ENCODE results near the gene MEN1. TPM values are rescaled to one million over a fixed set of nuclear protein-coding genes. Genes with fewer than 3 reads are reported as not detected.

The MEN1 gene
- total RNA-seq, 1 donor from 2014 or later = 16.1 TPM

DNA sequence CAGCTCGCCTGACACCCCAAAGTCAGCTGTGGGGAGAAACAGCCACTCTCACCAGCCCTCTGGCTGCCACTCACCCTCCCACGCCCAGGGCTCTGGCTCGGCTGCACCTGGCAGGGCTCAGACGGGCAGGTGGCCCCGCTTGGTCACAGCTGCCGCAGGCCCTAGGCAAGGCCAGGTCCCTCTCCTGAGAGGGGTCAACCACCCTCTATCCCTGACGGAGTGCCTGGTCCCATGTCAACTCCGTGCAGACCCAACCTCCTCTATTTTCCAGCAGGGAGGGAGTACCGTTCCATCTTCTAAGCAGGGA is 9.2 kb downstream of the MEN1 start:
- DNase-seq = no peak

DNA sequence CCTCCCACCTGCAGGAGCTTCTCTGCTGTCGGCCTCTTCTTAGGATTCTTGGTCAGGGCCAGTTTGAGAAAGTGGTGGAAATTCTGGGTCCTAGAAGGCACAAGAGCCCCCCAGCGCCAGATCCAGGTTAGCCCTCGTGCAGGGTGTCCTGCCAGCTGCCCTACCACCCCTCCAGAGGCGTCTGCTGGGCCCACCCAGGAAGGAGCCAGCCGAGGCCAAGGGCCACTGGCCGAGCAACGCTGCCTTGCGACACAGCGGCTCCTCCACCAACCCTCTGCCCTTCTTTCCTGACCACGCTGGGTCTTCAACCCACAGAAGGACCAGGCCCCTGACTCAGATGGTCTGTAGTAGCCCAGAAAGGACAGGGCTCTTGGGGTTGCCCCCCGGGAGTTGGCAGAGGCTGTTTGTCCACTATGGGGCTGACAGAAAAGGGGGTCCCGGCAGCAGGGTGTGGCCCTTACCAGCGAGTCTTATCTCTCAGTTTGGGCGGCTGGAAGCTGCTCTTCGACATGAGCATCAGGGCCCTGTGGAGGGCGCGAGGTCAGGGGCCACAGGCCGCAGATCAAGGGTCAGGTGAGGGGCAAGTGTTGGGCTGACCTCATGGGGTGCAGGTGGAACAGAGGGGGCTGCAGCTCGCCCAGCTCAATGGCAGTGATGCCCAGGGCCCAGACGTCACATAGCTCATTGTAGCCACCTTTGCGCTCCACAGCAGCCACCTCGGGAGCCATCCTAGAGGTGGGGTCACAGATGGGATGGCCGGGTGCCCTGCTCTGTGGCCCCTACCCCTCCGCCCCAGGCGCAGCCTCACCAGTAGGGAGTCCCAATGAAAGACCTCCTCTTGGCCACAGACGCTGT is 9.8 kb downstream of the MEN1 start:
- DNase-seq = no peak

DNA sequence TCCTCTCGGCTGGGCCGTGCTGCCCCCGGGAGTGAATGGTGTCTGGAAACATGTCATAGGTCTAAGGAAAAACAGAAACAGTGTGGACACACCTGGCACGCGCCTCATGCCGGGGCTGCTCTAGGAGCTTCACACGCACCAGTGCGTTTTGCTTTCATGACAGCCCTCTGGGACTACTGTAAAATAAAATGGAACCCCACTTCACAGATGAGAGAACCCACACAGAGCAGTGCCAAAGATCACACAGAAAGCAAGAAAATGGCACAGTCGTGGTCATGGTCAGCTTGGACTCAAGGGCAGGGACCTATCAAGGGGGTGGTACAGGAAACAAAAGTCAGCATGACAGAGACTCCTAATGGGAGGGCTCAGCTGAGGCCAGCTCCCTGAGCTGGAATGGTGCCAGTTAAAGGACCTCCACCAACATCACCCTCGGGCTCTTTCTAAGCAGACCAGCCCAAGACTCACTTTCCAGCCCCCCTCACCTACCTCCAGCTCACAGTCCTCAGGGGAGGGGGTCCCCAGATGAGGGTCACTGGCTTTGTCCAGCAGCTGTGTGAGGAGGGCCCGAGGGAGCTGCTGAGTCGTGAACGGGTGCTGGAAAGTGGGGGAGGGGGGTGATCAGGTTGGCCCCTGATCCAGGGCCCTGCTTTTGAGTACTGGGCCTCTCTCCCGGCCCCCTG is 10.6 kb downstream of the MEN1 start:
- DNase-seq = no peak

DNA sequence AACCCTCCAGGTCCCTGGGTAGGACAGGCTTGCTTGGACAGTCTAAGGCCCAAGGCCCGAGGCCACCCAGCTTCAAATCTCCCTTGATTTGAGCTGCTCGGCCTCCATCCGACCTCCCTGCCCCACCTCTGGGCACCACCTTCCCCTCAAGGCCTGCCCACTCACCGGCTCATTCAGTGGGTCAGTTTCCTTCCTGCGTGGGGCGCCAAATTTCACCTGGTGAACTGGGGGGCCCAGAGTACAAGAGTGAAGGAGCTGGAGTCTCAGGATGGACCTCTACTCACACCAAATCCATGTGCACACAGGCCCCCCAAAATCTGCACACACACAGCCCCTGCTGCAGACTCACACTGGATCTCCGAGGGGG is 11.1 kb downstream of the MEN1 start:
- DNase-seq = no peak

DNA sequence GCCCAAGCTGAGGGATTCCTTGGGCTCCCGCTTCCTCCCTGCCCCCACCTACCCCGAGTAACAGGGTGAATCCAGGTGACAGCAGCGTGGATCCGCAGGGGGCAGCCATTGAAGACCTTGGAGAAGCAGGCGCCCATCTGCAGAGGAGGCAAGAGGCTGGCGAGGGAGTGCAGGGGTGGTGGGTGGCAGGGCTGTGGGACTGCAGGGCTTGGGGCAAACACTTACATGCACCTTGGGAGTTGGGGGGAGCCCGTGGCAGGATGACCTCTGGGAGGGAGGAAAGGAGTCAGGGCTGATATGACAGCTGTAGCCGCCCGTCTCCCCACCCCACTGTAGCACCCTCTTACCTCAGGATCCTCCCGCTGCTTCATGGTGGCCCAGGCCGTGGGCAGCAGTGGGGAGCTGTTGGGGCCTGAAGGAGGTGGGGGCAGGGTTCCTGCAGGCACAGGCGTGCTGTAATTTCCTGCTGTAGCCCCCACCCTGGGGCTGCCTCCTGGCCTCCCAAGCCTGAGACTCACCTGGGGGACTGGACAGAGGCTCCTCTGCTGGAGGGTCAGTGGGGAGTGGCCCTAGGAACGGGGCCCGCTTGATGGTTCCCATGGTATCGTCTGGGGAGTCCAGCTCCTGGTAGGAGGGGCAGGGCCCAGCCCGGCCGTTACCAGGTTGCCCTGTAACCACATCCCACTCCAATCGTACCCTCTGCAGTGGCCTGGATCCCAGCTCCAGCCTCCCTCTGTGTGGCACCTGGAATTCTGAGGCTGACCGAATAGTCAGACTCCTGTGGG is 13.4 kb downstream of the MEN1 start:
- DNase-seq = no peak

DNA sequence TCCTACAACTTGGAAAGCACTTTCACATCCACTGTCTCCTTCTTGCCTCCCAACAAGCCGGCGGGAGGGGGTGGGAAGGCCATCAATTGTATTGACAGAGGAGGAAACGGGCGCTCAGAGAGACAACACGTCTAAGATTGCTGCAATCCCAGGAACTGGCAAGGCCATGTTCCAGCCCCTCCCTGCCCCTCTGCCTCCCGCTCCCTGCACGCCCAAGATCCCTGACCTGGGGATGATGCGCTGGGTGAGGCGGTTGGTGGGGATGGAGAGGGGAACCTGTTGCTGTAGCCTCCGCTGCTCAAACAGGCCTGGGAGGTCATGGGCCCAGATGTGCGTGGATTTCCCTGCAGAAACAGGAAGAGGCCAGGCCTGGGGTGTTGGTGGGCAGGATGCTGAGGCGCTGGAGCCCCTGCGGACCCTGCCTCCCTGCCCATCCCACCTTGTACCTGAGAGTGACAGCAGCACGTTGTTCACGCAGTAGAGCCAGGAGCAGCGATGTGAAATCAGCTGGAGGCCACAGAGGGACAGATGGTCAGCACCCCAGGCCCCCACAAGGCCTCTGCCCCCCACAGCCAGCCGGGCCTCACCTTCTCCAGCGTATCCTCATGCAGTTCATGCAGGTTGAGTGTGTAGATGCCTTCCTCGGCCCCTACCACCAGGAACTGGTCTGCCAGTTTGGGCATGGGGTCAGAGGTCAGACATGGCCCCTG is 14.1 kb downstream of the MEN1 start:
- DNase-seq = no peak

DNA sequence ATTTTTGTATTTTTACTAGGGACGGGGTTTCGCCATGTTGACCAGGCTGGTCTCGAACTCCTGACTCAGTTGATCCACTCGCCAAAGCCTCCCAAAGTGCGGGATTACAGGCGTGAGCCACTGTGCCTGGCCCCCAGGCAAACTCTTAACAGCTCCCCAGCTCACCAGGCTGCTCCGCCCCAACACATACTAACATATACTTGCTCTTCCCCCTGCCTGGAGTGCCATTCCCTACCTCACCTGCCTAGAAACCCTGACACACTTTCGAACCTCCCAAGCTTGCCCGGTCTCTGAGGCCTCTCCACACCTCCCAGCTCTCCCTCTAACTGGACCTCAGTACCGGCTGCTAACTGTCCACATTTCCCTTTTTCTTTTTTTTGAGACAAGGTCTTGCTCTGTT is 15.8 kb downstream of the MEN1 start:
- no peak for DNase-seq

DNA sequence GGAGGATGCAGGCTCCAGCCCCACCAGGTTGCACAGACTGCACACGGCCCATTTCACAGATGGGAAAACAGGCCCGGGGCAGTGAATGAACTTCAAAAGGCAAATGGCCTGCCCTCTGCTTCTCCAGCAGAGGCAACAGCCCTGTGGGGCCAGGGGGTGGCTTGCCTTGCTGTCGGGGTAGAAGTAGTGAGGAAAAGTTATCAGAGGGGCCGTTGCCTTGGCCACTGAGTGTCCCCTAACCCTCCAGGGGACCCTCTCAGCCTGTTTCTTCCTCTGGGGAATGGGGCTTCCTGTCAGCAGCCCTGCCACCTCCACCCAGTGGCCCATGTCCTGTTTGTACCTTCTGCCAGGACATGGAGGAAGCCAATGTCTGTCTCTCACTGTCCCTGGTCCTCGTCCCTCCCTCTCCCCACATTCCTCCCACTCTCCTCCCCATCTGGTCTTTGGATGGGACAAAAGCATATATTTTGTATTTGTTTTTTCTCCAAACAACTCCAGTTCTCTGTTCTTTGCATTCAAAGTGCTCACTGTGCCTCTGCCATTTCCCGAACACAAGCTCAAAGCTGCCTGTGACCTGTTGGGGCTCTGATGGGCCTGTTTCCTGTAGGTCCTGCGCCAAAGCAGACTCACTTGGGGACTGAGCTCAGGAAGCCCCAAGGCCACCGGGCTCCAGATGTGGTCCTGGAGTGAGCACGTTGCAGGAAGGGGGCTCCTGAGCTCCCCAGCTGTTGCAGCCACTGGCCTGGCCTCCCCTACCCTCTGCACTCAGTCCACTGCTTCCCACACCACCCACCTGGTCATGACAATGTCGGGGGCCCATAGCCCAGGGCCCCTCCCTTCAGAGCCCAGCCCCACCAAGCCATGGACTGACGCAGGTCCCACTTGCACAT is 16.8 kb downstream of the MEN1 start:
- peak; percentile 55 for DNase-seq

DNA sequence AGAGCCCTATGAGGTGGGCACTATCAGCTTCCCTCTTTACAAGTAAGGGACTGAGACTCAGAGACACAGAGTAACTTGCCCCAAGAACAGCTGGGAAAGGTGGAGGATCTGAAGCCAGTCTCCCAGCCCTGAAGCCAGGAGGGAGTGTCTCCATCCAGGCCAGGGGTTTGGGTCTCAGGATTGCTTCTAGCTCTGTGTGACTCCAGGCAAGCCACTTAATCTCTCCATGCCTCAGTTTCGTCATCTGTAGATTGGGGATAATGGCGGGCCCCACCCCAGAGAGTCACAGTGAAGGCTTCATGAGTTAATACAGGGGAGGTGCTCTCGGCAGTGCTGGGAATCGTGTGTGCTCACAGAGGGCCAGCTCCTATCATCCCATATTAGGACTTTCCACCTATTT is 17.9 kb downstream of the MEN1 start:
- DNase-seq = no peak

DNA sequence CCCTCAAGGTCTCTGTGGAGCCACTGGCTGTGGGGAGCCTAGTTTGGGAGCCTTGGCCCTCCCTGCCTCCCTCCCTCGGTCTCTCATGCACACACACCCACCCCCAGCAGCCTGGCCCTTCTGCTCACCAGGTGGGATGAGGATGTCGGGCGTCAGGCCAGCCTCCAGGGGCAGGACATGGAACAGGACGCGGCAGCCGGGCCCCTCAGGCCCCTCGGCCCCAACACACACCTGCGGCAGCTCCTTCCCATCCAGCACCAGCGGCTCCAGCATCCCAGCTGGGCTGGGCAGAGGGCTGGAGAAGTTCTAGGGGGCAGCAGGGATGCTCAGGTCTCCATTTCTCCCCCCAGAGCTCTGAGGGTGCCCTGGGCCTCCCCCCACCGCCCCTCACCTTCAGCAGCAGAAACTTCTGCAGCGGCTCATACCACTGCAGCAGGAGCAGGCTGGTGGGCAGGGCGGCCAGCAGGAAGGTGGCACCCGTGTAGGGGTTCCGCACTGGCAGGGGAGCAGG is 18.5 kb downstream of the MEN1 start:
- no peak for DNase-seq

DNA sequence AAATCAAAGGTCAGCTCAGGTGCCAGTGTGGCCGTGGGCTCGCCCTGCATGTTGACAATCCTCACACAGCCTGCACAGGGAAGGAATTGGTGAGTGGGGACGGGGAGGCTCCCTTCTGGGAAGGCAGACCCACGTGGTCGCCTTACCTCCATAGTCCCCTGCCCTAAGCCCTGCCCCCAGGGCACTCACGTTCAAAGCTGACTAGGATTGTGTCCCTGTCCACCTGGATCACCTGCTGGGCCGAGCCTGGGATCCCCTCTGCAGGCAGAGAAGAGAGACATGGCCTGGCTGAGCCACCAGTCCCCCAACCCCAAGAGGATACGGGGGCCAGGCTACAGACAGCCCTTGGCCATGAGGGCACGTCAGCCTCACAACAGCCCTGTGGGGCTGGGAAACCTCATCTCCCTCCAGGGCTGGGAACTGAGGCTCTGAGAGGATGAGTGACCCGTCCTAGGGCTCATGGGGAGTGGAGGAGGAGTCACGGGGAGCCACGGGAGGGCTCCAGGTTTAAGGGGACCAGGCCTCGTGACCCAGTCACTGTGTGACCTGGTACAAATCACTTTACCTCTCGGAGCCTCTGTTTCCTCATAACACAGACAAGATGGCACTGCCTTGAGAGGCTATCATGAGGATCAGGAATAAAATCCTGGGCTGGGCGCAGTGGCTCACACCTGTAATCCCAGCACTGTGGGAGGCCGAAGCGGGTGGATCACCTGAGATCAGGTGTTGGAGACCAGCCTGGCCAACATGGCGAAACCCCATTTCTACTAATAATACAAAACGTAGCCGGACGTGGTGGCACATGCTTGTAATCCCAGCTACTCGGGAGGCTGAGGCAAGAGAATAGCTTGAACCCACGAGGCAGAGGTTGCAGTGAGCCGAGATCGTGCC is 19.9 kb downstream of the MEN1 start:
- no peak for DNase-seq

DNA sequence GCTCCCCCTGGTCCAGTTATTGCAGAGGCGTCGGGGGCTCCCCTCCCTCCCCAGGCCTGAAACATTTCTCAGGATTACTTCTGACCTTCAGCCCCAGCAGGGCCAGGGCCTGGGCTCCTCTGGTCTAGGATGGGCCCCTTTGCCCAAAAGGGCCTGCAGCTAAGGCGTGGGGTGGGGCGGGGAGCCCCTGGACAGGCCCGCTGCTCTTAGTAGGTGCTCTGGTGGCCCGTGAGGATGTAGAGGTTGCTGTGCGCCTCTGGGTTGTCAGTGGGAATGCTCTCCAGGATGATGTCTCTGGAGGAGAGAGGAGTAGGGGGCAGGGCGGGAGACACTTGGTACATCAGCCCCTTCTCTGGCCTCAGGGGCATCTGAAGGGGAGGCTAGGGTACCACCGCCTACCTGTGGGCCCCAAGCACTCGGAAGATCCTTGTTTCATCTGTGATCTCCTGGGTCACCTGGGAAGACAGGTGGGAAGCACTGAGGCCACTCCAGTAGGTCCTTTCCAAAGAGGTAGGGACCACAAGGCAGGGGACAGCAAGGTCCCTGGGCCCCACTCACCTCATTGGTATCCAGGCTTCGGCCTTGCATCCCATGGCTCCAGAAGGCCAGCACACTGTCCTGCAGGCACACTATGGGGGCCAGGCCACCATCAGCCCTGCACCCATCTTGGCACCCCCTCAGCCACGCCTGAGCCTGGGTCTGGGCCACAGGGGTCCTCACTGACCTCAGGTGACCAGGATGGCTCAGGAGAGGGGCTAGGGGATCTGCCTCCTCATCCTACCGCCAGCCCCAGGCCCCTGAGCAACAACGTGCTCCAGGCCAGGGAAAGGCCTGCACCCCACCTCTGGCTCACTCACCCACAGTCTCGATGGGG is 20.8 kb downstream of the MEN1 start:
- no peak for DNase-seq

DNA sequence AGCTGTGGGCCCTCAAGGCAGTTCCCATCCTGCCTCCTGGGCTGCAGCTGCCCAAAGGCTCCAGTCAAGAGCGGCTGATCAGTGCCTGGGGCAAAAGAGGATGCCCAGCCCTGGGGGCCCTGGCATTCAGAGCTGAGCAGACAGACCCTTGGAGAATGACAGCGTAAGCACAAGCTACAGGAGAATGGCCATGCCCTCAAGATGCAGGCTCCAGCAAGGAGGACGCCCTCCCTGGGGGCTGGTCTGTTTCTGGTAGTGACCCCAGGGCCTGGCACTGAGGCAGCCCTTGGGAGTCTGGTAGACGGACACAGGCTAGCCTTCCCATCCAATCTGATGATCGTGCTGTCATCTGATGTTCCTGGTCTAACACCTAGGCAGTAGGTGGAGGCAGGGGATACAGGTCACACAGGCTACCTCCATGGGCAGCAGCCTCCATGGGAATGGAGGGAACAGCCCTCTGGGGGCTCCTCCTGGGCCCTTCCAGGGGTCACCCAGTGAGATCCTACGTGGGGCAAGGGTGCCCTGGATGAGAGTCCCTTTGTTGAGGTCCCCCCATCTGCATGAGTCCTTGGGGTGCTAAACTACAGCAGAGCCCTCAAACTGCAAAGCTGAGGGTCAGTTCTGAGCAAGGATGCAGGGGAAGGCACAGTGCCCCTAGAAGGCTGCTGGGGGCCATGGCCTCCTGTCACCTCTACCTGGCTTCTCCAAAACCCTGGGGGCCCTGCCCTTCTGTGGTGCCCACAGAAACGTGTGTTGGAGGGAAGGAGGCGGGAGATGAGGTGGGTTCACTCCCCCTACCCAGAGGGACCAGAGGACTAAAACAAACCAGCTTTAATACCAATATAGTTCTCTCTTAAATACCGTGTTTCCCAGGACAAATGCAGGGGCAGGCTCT is 21.8 kb downstream of the MEN1 start:
- no peak for DNase-seq

DNA sequence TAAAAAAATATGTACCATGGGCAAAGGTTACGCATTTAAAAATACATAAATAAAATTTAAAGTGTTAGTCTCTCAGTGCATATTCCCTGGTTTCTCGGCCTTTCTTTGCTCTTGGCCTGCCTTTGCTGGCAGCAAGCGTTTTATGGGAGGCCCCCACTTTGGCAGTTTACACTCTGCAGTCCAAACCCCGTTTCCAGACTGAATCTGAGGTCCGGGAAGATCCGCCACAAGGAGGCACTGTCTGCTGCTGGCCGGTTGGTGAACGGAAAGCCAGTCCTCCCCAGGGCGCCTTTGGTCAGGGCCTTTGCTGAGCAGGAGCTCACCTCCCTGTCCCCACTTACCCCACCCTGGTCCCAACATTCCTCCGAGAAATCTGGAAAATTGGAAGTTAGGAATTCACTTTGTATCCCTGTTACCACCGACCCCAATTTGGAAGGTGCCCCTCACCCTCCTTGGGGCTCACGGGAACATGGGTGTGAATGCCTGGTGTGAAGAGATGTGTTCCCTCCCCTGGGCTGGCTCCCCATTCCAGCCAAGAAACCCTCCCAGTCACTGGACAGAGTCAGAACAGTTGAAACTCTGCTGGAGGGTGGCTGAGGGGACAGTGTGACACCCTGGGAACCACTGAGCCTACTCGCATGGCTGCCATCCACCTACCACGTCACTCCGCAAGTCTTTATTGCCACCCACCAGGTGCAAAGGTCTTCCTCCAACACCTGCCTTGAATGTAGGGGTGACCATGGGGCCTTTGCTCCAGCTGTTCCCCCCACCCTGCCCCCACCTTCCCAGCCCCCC is 22.6 kb downstream of the MEN1 start:
- peak; percentile 46 for DNase-seq

DNA sequence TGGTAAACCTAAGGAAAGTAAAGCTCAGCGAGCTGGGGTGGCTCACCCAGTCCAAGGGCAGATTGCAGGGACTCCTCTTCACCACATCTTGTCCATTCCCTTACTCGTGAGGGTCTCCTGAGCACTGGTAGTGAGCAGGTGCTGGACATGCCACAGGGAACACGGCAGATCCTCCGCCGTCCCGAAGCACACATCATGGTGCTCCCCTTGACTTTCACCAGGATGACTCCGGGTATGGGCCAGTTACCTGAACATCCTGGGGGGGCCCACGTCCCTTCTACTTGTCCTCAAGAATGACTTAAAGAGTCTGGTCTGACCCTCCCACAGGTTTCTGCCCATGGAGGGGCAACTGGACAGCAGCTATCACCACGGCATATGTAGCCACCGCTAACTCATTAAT is 24.0 kb downstream of the MEN1 start:
- DNase-seq = no peak

DNA sequence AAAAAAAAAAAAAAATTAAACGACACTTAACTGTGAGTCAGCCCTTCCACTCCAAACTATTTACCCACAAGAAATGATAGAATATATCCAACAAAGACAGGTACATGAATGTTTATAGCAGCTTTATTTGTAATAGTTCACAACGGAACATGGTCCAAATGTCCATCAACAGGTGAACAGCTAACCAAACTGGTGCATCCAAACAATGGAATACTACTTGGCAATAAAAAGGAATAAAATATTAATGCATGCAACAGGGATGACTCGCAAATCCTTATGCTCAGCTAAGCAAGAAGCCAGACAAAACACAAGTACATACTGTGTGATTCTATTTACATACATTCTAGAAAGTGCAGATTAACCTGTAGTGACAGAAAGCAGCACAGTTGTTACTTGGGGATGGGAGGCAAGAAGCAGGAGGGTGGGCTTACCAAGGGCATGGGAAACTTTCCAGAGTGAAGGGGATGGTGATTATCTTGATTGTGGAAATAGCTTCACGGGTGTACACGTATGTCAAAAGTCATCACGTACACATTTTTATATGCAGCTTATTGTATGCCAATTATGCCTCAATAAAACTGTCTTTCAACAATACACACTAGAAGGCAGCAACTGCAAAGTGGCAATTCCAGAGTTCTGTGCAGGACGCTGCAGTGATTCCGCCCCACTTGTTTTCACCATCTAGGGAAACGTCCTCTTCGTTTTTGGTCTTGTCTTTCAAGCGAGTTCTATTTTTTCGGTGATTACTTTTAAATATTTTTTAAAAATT is 25.4 kb downstream of the MEN1 start:
- DNase-seq = no peak

Data from tongue (tissue), 2 donors.